GM19240 (cell line): Measurements from ENCODE around the gene ARHGAP10.

Source experiments
- DNase-seq: peaks from one replicate; pipeline ENCODE4 v3.0.0; 2011; ENCODE audit warnings: low spot score; ENCODE audit not compliant: insufficient read length

Gene ARHGAP10

DNA sequence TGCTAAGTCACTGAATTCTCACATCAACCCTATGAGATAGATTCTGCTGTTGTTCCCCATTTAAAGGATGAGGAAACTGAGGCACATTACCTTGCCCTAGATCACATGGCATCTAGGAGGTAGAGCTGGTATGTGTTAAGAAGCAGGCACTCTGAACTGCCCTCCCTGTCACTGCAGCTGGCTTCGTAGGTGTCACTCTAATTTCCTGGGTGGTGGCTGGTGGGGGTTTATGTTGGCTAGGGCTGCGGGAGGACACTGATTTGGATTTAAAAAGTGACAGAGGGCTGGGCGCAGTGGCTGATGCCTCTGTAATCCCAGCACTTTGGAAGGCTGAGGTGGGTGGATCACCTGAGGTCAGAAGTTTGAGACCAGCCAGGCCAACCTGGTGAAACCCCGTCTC, 93.0 kb downstream of the ARHGAP10 start:
- DNase-seq = no peak

DNA sequence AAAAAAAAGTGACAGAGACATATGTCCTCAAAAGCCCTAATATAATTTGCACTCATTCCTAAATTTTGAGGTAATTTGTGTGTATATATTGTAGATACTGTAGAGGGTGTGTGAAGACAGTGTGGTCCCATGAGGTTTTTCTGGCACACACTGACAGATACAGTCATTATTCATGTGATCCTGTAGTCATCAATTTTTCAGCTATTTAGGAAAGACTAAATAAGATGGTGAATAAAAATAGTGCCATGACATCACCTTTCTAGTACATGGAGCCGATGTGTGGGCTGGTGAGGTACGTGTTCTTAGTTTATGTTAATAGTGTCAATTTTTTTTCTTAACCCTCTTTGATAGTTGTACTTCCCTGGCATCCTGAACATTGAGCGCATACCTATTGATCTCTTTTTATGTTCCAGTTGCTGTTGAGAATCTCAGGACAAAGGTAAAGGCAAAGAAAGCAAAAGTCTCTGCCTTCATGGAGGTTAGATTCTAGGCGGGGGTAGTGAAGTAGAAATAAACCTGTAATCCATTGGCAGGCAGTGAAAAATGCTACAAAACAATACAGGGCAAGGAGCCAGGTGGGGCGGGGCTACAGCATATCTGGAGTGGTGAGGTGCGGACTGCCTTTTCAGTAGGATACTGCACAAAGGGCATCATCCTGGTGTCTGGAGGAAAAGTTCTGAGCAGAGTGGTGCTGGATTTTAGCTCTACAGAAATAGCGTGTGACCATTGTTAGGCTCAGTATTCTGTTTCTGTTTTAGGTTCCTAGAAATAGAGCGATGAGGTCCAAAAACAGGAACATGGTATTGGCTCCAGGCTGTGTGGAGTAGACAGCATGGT, 93.8 kb downstream of the ARHGAP10 start:
- DNase-seq = no peak

DNA sequence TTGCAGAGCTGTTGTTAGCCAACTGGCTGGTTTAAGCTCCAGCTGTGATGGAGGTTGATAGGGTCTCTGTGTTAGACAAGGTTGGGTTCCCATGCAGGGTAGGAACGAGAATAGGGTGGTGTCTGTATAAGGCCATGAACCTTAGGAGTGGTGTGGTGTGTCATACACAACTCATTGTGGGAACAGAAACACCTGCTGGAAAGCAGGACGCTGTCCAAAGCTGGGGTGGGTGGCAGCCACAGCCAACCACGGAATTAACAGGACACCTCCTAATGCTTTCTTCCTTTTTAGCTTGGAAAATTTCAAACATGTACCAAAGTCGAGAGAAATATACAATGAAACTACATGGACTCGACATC, 94.4 kb downstream of the ARHGAP10 start:
- DNase-seq = no peak

DNA sequence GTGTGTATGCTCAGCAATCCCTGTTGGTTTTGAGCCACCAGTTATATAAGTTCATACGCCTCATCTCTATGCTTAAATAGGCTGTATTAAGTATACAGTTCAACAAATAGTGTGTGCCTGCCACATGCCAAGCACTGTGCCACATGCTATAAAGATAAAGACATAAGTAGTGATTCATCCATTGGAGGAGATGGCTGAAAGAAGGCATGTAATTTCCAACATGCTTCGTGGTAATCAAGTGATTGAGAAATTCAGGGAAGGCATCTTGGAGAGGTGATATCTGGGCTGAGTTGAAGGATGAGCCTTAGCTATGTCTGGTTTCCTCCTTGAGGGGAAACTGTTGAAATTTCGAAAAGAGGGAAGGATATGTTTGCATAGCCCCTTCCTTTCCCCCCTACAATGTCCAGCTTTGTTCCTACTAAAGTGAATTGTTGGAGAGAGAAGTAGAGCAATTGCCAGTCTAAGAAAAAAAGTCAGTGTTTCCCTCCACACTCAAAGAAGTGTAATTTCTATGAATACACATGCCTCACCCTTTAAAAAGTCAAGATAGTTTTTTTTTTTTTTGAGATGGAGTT, 96.5 kb downstream of the ARHGAP10 start:
- no peak for DNase-seq

DNA sequence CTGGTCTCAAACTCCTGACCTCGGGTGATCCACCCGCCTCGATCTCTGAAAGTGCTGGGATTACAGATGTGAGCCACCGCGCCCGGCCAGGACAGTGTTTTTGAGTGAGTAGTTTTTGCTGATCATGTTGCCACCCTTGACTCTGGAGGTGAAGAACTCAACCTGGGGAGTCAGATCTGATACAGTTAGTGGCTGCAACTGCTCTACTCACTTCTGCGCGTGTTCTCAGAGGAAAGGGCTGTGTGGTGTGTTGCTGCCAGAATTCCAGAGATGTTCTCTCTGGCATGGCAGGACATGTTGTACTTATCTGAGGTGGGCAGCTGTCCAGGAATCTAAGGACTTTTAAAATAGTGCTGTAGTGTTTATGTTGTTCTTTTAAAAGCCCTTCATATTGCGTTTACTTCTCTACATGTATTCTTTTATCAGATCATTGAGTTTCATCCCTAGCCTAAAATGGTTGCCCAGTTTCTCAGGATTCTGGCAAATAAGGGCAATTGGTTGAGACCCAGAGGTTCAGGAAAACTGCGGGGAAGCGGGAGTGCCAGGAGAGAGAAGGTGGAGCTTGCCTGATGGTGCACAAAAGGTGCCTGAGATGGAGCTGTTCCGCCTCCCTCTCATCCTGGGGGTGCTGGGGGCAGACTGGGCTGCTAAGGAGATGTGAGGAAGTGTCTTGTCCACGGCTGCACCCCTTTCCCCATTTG, 97.7 kb downstream of the ARHGAP10 start:
- no peak for DNase-seq

DNA sequence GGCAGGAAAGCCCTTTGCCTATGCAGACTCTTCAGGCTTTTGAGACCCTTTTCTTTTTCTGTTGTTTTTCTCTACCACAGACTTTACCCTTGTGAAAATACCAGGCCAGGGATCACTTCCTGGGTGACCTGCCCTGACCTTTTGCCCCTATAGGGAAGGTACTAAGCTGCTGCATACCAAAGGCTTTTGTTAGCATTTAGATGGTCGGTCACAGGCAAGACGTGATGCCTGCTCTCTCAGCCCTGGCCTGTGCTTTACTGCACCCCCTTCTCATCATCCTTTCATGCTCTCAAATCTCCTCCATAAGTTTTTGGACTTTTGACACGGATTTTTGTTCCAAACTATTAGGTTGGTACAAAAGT, 98.2 kb downstream of the ARHGAP10 start:
- DNase-seq = no peak

DNA sequence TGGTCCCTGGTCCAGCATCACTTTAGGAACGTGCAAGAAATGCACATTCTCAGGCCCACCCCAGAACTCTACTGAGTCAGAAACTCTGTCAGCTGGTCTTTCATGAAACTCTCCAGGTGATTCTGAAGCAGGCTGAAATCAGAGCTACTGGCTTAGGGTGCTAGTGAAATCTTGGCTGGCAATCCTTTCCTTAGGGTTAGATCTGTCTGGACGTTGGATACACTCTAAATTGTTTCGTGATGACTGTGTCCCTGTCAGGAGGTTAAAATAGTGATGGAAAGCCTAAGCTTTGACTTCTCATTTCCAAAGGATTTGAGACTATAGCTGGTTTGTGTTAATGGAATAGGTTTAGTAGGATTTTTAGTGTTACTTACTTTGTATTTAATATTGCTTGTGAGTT, 99.1 kb downstream of the ARHGAP10 start:
- no peak for DNase-seq

GRCh38 chr4:147831551-147832171, 99.8 kb downstream of the ARHGAP10 start:
- no peak for DNase-seq

DNA sequence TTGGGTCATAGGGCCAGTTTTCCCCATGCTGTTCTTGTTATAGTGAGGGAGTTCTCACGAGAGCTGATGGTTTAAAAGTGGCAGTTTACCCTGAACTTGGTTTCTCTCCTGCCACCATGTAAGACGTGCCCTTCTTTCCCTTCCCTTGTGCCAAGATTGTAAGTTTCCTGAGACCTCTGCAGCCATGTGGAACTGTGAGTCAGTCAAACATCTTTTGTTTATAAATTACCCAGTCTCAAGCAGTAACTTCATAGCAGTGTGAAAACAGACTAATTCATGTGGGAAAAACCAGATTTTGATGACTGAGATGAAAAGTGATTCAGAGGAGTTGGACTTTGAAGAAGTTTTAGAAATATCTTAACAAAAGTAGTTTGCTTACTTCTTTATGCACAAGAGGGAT, 101.4 kb downstream of the ARHGAP10 start:
- DNase-seq = no peak

DNA sequence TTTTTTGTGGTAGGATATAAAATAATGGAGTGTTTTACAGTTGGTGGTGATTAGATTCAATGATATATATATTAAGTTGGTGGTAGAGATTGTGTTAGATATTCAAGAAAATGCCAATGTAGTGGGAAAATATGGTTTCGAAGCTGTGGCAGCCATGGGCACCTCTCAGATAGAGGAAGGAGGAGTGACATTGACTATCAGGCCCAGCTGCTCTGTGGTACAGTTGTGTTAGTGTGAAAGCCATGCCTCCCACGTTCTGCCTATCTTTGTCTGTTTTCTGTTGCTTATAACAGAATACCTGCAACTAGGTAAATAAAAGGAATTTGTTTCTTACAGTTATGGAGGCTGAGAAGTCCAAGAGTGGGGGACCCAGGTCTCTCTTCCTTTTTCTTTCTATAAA, 101.9 kb downstream of the ARHGAP10 start:
- DNase-seq = no peak

- DNase-seq = no peak
Observed at GRCh38 chr4:147834480-147834879, 102.6 kb downstream of the ARHGAP10 start.

DNA sequence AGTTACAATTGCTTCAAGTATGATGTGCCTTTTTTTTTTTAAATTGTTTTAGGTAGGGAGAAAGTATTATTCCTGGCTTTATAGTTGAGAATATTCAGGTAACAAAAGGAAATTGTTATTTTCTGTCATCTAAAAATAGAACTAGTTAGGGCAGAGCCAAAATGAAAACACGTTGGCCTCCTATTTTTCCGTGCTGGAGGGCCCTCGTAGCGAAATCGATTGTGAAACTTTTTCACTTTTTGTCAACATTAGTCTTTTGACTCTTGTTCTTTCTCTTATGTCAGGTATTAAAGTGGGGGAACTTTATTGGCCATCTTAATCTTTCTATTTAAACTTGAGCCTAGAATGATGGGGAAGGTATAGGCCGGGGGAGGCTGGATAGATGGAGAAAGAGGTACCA, 104.9 kb downstream of the ARHGAP10 start:
- no peak for DNase-seq

DNA sequence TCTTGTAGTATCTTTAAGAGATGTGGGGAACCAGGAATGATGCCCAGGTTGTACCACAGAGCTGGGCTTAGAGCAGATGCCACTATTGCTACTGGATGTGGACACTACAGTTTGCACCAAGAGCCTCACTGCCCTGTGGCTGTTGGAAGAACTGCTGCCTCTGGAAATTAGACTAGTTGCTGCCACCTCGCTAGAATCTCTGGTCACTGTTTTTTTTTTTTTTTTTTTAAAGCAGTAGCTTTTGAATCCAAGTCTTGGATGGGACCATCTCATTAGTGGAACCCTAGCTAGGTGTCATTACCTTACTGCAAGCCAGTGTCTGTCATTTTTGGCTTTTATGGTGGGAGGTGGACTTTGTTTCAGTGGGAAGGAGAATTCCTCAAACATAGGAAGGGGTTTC, 105.5 kb downstream of the ARHGAP10 start:
- DNase-seq = no peak

- DNase-seq = no peak
Observed at GRCh38 chr4:147837854-147838253, 106.0 kb downstream of the ARHGAP10 start.

GRCh38 chr4:147839200-147839599, 107.3 kb downstream of the ARHGAP10 start:
- DNase-seq = no peak

- no peak for DNase-seq
Observed at GRCh38 chr4:147839663-147840062, 107.8 kb downstream of the ARHGAP10 start.

DNA sequence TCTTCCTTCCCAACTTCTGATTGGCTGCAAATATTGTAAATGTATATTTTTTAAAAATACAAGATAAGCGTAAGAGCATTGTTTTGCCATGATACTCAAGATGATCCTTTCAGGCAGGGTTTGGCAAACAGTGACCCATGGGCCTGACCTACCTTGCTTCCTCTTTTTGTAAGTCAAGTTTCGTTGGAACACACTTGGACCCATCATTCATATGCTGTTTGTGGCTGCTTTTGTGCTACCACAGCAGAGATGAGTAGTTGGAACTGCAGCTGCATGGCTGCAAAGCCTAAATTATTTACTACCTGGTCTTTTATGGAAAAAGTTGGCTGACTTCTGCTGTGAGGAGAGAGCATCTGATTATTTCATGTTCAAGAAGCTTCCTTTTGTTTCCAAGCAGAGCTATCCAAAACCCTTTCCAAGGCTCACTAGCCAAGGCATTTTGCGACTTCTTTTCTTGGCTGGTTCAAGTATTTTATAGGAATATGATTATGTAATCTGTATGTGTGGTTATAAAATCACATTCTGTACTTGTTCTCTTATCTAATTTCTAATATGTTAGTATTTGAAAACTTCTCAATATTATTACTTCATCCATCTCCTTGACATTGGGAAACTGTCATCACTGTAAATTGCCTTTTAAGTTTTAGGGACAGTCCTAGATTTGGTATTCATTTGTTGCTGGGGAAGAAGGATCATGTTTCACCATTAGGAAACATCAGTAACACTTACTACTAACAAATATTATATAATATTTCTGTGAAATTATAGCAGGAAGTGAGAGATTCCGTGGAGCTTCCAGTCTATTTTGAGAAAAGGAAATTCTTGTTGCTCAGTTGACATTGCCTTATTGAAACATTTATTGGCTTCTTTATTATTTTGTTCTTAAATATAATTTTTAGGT, 109.2 kb downstream of the ARHGAP10 start:
- no peak for DNase-seq

GRCh38 chr4:147842573-147842972, 110.7 kb downstream of the ARHGAP10 start:
- DNase-seq = no peak

- DNase-seq = no peak
Observed at GRCh38 chr4:147843162-147843561, 111.3 kb downstream of the ARHGAP10 start.

DNA sequence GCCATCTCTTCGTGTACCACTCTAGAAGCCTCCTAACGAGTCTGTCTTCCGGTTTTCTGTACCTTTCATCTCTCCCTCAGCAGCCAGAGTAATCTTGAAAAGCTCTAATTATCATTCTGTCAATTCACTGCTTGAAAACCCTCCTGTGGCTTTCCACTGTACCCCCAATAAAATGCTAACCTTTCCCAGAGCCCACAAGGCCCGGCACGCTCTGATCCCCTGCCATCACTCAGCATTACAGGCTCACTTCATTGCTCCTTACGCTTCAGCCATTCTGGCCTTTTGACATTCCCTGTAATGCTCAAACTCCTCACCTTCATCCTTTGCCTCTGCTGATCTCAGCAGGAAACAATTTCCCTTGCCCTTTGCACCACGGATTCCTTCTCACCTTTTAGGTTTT, 112.9 kb downstream of the ARHGAP10 start:
- no peak for DNase-seq
